Measurements from ENCODE around the gene MUC20.
"Not testable (repeated sequence)": the region's sequence is repeated elsewhere in the genome, so short reads cannot be mapped to it uniquely, and the experiment has no call there.

MUC20 gene

GRCh38 chr3:195771646-195772300 is 51.0 kb downstream of the MUC20 start:
- ChIA-PET POLR2A (no interaction called here), CTCF (no interaction called here)
- no peak for TF ChIP-seq CTCF (IDR thresholded peaks at IDR 0.05; ENCODE audit: insufficient read depth, low read length, missing control alignments)
- H3K4me3 ChIP-seq (ENCODE audit: low read depth, low read length), result no peak overlapping the region
- no peak for DNase-seq (ENCODE audit: low read depth, low spot score)

- H3K4me3 ChIP-seq (ENCODE audit: low read depth, low read length), result no peak overlapping the region
- DNase-seq (ENCODE audit: low read depth, low spot score), result no peak
- POLR2A ChIA-PET, result no interaction called here
- TF ChIP-seq CTCF (IDR thresholded peaks at IDR 0.05; ENCODE audit: insufficient read depth, low read length, missing control alignments), result no peak
- CTCF ChIA-PET, result no interaction called here
Measured at GRCh38 chr3:195773956-195774537, 53.3 kb downstream of the MUC20 start.

DNA sequence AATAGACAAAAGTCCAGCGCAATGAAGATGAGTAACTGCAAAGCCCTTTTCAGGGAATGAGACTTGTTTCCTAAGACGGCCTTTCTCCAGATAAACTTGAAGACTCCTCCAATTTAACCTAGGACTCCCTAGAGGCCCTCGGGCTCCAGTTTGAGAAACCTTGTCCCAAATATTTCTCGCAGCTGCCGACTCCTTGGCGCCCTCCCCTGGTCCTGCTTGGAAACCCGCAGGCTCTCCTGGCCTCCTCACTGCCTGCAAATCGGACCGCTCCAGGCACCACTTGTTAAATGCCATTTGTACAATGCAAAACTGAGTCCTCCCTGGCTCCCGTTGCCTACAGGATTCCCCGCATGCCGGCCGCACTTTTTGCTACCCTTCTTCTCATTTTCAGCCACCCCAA is 54.1 kb downstream of the MUC20 start:
- POLR2A ChIA-PET, result no interaction called here
- DNase-seq (ENCODE audit: low read depth, low spot score), result no peak

DNA sequence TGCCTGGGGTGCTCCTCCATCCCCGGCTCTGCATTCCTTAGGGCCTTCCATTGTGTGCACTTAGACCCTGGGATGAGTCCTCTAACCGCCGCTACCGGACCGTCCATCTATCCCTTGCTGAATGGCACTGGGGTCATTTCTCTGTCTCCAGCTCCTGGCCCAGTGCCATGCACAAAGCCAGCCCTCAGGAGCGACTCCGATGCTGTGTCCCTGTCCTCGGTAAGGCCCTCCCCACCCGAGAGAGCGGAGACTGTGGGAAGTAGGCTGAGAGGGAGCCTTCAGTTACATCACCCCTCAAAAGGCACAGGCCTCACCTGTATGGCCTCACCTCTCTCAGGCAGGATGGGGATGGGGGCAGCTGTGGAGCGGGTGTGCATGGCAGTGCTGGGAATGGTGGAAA is 57.2 kb downstream of the MUC20 start:
- ChIA-PET POLR2A (no interaction called here), CTCF (no interaction called here)
- TF ChIP-seq CTCF (IDR thresholded peaks at IDR 0.05; ENCODE audit: insufficient read depth, low read length, missing control alignments), result no peak
- H3K4me3 ChIP-seq (ENCODE audit: low read depth, low read length), result no peak overlapping the region
- no peak for DNase-seq (ENCODE audit: low read depth, low spot score)

More for the DNA sequence above, 54.1 kb downstream of the MUC20 start:
- CTCF ChIA-PET, result interaction anchor here (0.6 kb wide), 1 partner anchor 141 kb away, joined by 3 read pairs; no protein-coding TSS in a partner anchor
- H3K4me3 ChIP-seq (ENCODE audit: low read depth, low read length), result no peak overlapping the region
- TF ChIP-seq CTCF (IDR thresholded peaks at IDR 0.05; ENCODE audit: insufficient read depth, low read length, missing control alignments), result peak; percentile 26

DNA sequence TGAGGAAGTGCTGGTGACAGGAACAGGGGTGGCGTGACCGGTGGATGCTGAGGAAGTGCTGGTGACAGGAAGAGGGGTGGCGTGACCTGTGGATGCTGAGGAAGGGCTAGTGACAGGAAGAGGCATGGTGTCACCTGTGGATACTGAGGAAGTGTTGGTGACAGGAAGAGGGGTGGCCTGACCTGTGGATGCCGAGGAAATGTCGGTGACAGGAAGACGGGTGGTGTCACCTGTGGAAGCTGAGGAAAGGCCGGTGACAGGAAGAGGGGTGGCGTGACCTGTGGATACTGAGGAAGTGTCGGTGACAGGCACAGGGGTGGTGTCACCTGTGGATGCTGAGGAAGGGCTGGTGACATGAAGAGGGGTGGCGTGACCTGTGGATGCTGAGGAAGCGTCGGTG is 60.5 kb downstream of the MUC20 start:
- DNase-seq (ENCODE audit: low read depth, low spot score); CTCF ChIA-PET; H3K4me3 ChIP-seq (ENCODE audit: low read depth, low read length); POLR2A ChIA-PET: not testable (repeated sequence)
